Glutamatergic neuron (in vitro differentiated cells): ENCODE results near the gene TLNRD1. TPM values are rescaled to one million over a fixed set of nuclear protein-coding genes. Genes with fewer than 3 reads are reported as not detected.
A peak's percentile ranks its signal among the peaks of the same experiment; 100 is the strongest.

Experiments used
- DNase-seq: peaks from one replicate; pipeline ENCODE4 v3.0.0; 2022
- H3K27ac Mint-ChIP-seq: one replicate; pipeline ENCODE4 v1.8.0; 2020; ENCODE audit warnings: mild to moderate bottlenecking, mixed read lengths, inconsistent platforms; ENCODE audit not compliant: unreplicated experiment
- H3K27me3 Mint-ChIP-seq: one replicate; pipeline ENCODE4 v1.8.0; 2020; ENCODE audit warnings: mild to moderate bottlenecking, moderate library complexity, mixed read lengths, inconsistent platforms; ENCODE audit not compliant: unreplicated experiment
- H3K36me3 Mint-ChIP-seq: one replicate; pipeline ENCODE4 v1.8.0; 2020; ENCODE audit warnings: mild to moderate bottlenecking, mixed read lengths, inconsistent platforms; ENCODE audit not compliant: unreplicated experiment
- H3K4me1 Mint-ChIP-seq: one replicate; pipeline ENCODE4 v1.8.0; 2020; ENCODE audit warnings: mild to moderate bottlenecking, low read depth, mixed read lengths, inconsistent platforms; ENCODE audit not compliant: unreplicated experiment
- H3K4me3 Mint-ChIP-seq: one replicate; pipeline ENCODE4 v1.8.0; 2020; ENCODE audit warnings: mild to moderate bottlenecking, mixed read lengths, inconsistent platforms; ENCODE audit not compliant: unreplicated experiment
- H3K9me3 Mint-ChIP-seq: one replicate; pipeline ENCODE4 v1.8.0; 2020; ENCODE audit warnings: mild to moderate bottlenecking, moderate library complexity, mixed read lengths, inconsistent platforms; ENCODE audit not compliant: unreplicated experiment
- CTCF ChIP-seq: fragments of 200-600 bp; sonication (generic); IDR thresholded peaks from one replicate; pipeline ENCODE4 v1.5.0; 2021; ENCODE audit not compliant: partially characterized antibody, unreplicated experiment
- total RNA-seq: library from RNA; stranded (reverse); fragmentation: NEBNext Ultra II Directional; extraction: Animal tissue kit (Norgen Biotek cat#: 25700); gene quantifications from one replicate; pipeline ENCODE4 v1.2.1, GENCODE V29; 2021; ENCODE audit not compliant: unreplicated experiment

Gene TLNRD1
- total RNA-seq, 1 donor from 2014 or later, result 35.5 TPM

DNA sequence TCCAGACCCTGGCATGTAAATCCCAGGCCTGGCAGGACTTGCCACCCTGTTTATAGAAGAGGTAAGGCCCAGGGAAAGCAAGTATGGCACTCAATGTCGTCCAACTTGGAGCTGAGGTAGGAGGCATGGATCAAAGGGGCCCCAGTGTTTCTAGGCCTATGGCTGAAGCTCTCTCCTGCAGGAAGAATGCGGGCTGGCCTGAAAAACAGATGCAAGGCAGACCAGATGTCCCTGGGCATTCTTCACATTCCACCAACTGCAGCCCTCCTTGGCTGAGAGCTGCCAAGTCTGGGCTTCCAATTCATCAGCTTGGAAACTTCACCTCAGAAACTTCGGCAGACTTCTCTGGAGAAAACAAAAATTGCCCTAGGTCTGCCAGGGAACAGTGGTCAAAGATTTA is 33.3 kb upstream of the TLNRD1 start:
- H3K27ac Mint-ChIP-seq, result no peak overlapping the region
- peaks cover 2% of the 10 kb centered on the region for H3K9me3 Mint-ChIP-seq
- no peak for TF ChIP-seq CTCF
- DNase-seq, result no peak
- peaks cover 3% of the 10 kb centered on the region for H3K4me1 Mint-ChIP-seq
- H3K27me3 Mint-ChIP-seq, result no peaks in the 10 kb centered on the region
- peaks cover 12% of the 10 kb centered on the region for H3K36me3 Mint-ChIP-seq
- no peak overlapping the region for H3K4me3 Mint-ChIP-seq

DNA sequence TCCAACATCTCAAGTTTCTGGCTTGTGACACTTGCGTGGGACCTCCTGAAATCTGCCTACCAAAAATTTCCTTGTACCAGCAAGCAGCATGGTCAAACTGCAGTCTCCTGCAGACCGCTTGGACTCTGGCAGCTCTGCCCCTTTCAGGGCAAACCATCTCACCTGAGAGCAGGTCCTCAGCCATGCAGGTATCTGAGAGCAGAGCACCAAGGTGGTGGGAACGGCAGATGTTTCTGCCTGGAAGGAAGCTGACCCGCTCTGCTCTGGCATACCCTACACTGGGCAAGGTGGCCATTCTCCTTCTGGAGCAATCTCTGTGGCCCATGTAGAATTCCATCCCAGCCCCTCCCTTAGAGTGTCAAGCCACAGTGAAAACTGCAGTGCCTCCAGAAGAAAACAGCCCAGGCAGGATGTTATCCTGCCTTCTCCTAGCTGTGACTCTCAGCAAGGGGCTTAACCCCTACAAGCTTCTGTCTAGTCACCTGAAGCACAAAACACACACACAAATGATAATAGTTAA is 32.7 kb upstream of the TLNRD1 start:
- Mint-ChIP-seq H3K4me3 (no peak overlapping the region), H3K36me3 (peaks cover 12% of the 10 kb centered on the region), H3K9me3 (peaks cover 2% of the 10 kb centered on the region), H3K27me3 (no peaks in the 10 kb centered on the region), H3K4me1 (peaks cover 3% of the 10 kb centered on the region), H3K27ac (no peak overlapping the region)
- no peak for TF ChIP-seq CTCF
- no peak for DNase-seq

DNA sequence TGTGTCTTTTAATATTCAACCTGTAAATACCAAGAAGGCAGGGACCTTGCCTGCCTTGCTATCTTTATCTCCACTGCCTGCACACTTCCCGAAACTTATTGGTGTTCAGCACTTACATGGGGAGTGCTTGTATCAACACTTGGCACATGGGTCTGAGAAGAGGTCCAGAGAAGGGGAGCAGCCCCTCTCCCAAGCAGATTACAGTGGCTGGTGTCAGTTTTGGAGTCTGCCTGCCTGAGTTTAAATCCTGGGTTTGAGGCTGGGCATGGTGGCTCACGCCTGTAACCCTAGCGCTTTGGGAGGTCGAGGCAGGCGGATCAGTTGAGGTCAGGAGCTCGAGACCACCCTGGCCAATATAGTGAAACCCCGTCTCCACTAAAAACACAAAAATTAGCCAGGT is 31.4 kb upstream of the TLNRD1 start:
- H3K27ac Mint-ChIP-seq, result no peak overlapping the region
- no peak for DNase-seq
- H3K27me3 Mint-ChIP-seq, result no peaks in the 10 kb centered on the region
- TF ChIP-seq CTCF, result no peak
- no peaks in the 10 kb centered on the region for H3K9me3 Mint-ChIP-seq
- H3K4me3 Mint-ChIP-seq, result no peak overlapping the region
- H3K4me1 Mint-ChIP-seq, result peaks cover 9% of the 10 kb centered on the region
- peaks cover 2% of the 10 kb centered on the region for H3K36me3 Mint-ChIP-seq

DNA sequence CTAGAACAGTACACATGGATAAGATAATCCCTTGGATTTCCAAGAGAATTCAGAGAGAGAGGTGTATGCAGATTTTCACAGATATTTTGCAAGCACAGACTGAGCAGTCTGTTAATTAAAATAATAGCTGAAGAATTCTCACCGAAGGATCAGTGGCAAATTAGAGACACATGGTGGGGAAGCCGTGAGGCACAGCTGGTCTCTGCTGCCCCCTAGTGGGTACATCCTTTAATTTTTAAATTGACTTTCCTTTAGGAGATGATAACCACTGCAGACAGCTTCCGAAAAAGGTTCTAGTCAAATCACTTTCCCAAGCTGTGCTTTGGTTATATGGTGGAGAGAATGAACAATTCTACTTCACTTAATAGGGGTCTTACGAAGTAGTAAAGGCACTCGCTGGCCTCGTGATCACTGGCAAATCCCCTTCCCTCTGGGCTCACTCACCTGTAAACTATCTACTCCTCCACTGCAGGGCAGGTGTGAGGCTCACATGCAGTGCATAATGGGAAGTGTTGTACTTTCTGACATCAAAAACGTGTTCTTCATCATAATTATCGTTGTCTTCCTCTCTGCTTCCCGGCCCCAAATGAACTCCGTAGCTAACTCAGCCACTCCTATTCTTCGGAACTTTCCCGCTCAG is 30.6 kb upstream of the TLNRD1 start:
- no peaks in the 10 kb centered on the region for H3K27me3 Mint-ChIP-seq
- H3K4me1 Mint-ChIP-seq, result peaks cover 9% of the 10 kb centered on the region
- H3K36me3 Mint-ChIP-seq, result no peaks in the 10 kb centered on the region
- H3K4me3 Mint-ChIP-seq, result no peak overlapping the region
- DNase-seq, result peak; percentile 69
- H3K9me3 Mint-ChIP-seq, result peaks cover 2% of the 10 kb centered on the region
- TF ChIP-seq CTCF, result peak; percentile 96
- H3K27ac Mint-ChIP-seq, result no peak overlapping the region

DNA sequence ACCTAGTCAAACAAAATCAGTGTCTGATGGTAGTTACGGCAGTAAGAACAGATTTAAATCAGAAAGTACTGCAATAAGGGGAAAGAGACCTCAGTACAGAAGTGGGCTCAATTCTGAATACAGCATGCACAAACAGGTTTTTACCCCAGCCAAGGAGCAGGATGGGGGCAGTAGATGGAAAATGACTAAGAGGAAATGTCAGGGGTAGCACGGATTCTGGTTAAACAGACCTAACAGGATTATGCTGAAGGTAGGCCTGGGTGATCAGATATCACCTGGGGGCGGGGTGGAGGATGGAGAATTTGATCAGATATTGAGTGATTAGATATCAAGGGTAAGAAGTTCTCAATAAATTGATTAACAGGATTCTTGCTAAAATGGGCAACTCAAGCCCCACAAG is 30.1 kb upstream of the TLNRD1 start:
- Mint-ChIP-seq H3K4me1 (peaks cover 9% of the 10 kb centered on the region), H3K36me3 (no peaks in the 10 kb centered on the region), H3K27ac (no peak overlapping the region), H3K9me3 (peaks cover 2% of the 10 kb centered on the region), H3K27me3 (no peaks in the 10 kb centered on the region), H3K4me3 (no peak overlapping the region)
- no peak for DNase-seq
- no peak for TF ChIP-seq CTCF
